GM12874 (cell line): Measurements from ENCODE around the gene NEK11.

ENCODE experiments used
- TF ChIP-seq, protein P1 (sequence below): IDR thresholded peaks from 2 replicates; pipeline ENCODE4 v1.5.1; 2011; ENCODE audit warnings: low read depth, mild to moderate bottlenecking, control low read depth, low read length, moderate library complexity; ENCODE audit not compliant: insufficient read depth

The NEK11 gene

DNA sequence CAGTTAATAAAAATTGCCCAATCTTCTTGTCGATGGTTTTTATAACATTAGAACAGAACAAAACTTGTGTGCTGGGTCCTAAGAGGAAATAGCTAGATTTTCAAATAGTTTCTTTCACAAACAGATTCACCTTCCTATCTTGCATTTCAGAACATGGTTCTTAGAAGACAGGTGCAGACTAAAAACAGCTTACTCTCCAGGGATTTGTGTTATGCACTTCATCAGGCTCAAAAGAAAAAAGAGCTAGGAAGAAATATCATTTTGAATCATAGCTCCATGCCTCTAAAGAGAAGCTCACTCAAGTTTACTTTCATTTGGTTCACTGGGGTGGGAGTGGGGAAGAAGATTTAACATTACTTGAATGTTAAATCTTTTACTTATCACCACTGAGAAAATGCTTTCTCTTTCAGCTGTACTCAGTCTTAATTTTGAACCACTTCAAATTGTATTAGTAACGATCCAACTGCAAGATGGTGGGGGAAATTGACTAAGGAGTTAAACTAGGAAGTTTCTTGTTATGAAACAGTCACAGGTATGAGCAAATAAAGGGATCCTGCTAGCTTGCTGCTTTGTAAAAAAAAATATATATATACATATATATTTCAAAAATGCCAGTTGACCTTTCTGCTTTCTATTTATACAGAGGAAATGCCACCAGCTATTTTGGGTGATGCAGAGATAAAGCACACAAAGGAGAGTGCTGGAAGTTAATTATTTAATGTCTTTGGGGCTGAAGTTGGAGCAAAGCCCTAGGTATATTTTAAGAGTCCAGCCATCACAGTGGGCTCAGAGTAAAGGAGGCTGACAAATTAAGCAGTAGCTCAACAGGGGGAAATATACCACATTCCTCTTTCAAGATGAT is 326.6 kb downstream of the NEK11 start:
- TF ChIP-seq, protein P1, sequence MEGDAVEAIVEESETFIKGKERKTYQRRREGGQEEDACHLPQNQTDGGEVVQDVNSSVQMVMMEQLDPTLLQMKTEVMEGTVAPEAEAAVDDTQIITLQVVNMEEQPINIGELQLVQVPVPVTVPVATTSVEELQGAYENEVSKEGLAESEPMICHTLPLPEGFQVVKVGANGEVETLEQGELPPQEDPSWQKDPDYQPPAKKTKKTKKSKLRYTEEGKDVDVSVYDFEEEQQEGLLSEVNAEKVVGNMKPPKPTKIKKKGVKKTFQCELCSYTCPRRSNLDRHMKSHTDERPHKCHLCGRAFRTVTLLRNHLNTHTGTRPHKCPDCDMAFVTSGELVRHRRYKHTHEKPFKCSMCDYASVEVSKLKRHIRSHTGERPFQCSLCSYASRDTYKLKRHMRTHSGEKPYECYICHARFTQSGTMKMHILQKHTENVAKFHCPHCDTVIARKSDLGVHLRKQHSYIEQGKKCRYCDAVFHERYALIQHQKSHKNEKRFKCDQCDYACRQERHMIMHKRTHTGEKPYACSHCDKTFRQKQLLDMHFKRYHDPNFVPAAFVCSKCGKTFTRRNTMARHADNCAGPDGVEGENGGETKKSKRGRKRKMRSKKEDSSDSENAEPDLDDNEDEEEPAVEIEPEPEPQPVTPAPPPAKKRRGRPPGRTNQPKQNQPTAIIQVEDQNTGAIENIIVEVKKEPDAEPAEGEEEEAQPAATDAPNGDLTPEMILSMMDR: no peak

DNA sequence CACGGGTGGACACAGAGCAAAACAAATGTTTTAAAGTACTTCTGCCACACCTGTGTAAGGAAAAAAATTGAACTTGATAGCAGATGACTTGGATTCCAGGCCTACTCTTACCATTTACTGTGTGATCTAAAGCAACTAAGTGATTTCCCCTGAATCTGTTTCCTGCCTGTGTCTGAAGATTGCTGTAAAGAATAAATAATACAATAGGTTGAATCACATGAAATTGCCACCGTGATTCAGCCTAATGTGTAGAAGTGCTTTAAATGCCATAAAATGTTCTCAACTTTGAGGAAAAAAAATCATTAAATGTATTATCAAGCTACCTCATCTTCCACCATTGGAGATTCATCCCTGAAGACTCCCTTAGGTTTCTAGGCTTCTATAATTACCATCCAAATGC is 327.3 kb downstream of the NEK11 start:
- TF ChIP-seq, protein P1: no peak

DNA sequence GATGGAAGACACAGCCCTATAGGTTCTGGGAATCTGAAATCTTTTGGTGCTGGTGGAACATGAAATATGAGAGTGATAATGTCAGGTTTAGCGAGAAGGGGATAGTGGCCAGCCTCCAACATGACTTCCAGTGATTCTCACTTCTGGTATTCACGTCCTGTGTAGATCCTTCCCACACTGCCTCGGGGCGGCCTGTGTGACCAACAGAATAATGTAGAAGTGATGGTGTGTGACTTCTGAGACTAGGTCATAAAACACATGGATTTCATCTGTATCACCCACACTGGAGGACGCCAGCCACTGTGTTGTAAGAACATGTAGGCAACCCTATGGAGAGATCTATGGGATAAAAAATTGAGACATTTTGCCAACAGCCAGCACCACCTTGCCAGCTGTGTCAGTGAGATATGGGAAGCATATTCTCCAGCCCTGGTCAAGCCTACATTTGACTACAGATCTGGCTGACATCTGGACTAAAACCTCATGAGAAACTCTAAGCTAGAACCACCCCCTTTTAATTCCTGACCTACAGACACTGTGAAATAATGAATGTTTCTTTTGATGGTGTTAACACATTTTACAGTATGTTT is 329.4 kb downstream of the NEK11 start:
- TF ChIP-seq, protein P1: no peak

DNA sequence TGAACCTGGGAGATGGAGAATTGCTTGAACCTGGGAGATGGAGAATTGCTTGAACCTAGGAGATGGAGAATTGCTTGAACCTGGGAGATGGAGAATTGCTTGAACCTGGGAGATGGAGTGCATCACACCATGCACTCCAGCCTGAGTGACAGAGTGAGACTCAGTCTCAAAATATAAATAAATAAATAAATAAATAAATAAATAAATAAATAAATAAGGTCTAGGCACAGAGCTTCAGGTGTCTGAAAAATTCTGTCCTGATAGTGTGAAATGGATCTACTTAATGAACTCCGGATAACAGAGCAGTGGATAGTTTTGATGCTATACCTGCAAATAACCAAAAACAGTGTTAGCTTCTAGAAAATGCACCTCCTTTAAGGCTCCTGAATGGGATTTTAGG is 330.6 kb downstream of the NEK11 start:
- TF ChIP-seq, protein P1: no peak

DNA sequence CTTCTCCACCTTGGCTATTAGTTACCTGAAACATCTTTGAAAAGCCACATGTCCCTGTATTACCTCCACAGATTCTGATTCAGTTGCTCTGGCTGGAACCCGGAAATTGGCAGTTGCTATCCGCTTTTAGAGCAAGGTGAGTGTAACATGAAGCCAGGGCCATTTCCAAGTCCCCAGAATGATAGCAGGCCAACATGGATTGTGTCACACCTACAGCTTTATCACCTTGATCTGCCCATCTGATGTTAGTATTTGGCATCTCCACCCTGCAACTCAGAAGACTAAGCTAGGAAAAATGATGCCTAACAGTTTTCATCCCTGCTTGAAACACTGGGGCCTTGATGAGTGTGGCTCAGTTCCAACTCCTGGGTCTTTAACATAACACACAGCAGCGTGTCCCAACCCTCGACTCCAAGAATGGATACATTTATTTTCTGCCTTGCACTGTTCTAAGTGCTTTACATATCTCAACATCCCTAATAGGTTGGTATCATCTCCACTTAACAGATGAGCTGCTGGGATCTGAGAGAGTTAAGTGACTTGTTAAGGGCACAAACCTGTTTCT is 333.6 kb downstream of the NEK11 start:
- TF ChIP-seq, protein P1: no peak

DNA sequence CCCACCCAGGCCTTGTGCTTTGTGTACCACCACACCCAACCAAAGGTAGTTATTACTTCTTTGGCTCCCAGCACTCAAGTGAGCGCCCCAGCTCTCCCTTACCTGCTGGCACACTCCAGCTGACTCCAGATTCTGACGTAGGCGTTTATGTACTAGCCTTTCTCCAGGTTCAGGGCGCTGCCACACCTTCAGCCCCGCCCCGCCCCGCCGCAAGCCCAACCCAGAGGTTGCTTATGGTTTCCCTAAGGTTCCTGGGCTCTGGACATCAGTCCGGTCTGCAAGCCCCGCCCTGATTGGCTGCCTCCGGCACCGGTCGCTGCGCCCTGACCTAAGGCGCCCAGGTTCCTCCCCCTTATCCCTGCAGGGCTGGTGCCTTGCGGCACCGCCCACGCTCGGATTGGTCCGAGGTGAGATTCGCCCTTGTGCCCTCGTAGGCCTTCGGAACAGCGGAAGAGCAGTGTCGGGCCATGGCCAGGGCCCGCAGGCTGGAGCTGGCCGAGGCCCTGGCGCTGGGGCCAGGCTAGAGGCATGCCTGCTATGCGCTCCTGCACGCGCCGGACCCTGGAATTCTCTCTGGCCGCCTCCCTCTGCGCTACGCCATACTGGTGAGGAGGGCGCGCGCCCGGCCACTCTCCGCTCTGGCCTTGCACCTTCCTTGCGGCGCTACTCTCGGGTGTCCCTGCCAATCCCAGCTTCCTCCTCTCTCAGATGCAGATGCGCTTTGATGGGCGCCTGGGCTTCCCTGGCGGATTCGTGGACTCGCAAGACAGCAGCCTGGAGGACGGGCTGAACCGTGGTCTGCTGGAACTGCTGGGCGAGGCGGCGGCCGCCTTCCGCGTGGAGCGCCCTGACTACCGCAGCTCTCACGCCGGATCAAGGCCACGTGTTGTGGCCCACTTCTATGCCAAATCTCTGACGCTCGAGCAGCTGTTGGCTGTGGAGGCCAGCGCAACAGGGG is 335.1 kb downstream of the NEK11 start:
- TF ChIP-seq, protein P1: no peak
